Fibroblast of gingiva (primary cell): ENCODE results near the gene GLRX.
"Not testable (repeated sequence)": the region's sequence is repeated elsewhere in the genome, so short reads cannot be mapped to it uniquely, and the experiment has no call there.

Source experiments
- DNase-seq: peaks from one replicate; pipeline ENCODE4 v3.0.0-alpha.2; 2011; ENCODE audit warnings: low read depth

GLRX gene

DNA sequence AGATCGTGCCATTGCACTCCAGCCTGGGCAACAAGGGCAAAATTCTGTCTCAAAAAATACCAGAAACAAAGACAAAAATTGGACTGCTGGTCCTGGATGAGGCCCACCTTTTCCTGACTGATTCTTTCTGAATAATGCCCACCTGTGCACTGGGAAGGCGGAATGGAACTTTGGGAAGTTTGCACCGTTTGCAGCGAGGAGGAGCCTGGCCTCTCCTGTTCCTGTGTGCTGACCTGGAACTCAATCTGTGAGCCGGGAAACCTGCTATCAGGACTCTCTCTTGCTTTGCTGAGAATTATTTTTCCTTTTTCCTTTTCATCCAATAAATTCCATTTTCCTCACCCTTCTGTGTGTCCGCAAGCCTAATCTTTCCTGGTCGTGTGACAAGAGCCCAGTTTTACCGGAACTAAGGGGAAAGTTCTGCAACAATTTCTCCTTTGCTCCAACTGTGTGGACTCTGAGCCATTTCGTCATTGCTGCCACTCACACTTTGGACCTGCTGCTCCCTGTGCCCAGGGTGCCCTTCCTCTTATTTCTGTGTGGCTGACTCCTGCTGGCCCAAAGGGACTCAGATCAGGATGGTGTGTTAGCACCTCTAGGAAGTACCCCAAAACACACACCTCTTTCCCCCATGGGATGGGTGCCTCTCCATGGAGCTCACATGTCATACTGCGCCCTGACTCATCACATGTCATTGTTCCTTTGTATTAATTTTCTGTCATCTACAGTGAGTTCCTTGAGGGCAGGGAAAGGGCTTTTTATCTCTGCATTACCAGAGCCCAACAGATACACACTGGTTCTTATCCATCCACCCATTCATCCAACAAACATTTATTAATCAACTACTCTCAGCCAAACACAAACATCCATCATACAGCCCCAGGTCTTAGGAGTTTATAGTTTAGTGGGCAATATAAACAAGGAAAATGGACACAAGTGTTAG, 4.7 kb upstream of the GLRX start:
- no peak for DNase-seq

GRCh38 chr5:95825495-95825894, 3.0 kb upstream of the GLRX start:
- DNase-seq = no peak

DNA sequence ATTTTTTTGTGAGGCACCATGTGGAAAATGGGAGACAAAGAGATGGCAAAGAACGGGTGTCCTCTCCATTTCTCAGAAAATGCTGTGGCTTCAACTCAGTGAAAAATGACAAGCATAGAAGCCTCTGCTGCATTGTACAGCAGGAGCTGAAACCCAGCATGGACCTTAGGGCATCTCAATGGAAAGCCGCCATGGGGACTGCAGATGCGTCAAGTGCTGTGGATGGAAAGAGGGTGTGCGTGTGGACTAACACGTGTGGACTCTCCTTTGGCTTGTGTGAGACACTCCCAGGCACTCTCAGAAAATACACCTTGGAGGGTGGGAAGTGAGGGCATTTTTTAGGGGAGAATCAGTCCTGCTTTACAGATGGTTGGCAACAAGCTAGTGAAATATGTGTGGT, 2.2 kb upstream of the GLRX start:
- DNase-seq = no peak

DNA sequence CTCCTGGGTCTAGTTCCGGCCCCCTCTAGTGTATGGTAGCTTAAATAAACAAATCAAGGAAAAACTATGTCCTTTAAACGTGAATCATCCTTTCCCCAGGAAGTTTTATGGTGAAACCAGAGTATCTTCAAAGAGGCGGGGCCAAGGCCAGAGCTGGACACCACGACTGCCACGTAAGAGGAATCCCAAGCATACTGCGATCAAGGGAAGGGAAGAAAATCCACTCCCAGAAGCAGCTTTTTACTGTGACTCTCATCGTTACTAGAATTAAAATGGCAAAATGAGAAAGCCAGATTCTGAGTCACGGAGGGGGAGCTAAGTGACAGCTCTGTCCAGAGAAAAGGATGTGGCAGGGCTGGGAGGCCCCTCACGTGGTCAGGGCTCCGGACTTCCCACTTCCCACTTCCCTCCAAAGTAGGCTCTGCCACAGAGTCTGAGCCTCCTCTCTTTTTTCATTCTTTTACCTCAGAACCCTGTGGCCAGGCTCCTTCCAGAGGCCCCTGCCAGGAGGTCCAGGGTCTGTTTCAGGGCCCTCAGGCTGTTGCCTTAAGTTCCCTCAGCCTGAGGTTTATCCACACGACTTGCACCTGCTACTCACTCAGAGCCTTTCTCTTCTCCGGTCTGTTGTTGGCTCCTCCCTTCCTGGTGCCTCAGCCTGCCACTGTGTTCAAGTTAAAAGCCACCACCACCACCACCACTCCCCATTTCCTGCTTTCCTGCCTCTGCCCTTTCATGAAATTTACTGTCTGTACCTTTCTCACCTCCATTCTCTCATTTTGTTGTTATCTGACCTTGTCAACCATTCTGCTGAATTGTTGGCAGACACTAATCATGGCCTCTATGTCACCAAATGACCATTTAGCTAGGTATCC, 1.4 kb upstream of the GLRX start:
- DNase-seq = peak; percentile 98

DNA sequence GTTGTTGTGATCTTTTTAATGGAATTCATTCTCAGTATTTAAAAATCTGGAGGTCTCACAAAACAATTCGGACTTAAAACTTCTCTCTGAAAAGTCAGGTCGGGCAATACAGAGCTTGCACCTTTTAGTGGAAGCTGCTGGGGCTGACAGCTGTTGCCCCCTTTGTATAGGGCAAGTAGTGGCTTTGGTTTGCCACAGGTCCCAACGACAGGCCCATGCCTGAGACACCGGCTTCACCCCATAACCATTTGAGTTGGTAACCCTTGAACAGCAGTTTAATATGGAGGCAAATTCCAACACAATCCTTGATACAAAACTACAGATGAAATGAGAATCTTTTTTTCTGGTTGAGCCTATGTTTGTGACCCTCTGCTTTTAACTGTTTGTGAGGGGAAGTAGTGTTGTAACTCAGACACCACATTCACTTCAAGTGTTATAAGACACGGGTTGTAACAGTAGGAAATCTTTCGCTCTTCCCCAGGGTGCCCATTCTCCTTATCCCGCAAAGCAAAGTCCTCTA, 752 bp upstream of the GLRX start:
- DNase-seq = no peak

DNA sequence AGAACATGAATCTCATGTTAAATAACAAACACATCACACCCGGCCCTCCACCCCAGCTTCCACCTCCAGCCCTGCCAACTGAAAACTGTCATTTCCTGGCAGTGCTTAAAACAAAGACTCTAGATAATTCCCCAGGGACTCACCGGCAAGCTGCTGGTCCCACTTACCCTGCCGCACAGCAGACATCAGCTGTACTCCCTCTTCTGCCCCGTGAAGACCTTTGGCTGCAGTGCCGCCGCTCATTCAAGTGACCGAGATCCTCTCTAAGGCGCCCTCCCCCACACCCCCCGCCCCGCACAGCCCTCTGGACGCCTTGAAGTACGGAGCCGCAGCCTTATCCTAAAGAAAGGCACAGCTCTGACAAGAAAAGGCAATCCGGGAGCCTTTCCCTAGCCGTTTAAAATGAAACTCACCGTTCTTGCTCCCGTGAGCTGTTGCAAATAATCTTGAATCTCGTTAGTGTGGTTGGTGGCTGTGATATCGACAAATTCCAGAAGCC, 434 bp downstream of the GLRX start:
- peak; percentile 70 for DNase-seq

DNA sequence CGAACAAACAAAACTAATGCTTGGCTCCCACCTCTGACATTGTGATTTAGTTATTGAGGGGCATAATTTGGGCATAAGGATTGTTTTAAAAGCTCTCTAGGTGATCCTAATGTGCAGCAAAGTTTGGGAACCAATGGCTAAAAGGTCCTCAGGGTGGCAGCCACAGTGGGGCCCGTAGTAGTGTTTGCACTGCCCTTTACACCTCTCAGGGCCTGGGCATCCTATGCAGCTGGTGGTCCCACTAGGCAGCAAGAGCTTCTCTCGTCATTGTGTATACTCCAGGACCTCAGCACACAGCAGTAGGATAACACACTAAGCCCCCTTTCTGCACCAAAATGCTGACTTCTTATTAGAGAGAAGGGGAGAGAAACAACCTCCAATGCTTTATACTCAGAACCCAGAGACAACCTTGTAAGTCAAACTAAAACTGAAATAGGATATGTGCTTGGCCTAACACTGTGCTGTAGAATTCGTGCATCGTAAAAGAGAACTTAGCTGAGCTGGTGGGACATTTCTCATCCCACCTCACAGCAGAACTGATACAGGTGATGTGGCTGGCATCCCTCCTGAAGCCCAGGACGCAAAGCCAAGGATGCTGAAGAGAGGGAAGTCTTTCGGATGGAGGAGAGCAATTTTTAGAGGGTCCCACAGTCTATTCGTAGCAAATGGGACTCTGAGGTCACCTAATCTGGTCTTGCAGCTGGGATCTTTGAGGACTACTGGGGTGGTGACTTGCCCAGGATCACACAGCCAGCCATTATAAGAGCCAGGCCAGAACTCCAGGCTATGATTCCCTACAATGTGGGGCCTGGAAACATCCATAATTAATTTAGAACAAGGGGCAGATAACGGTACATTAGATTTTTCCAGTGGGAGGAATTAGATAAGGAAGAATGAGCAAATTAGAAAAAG, 1.2 kb downstream of the GLRX start:
- DNase-seq = no peak

DNA sequence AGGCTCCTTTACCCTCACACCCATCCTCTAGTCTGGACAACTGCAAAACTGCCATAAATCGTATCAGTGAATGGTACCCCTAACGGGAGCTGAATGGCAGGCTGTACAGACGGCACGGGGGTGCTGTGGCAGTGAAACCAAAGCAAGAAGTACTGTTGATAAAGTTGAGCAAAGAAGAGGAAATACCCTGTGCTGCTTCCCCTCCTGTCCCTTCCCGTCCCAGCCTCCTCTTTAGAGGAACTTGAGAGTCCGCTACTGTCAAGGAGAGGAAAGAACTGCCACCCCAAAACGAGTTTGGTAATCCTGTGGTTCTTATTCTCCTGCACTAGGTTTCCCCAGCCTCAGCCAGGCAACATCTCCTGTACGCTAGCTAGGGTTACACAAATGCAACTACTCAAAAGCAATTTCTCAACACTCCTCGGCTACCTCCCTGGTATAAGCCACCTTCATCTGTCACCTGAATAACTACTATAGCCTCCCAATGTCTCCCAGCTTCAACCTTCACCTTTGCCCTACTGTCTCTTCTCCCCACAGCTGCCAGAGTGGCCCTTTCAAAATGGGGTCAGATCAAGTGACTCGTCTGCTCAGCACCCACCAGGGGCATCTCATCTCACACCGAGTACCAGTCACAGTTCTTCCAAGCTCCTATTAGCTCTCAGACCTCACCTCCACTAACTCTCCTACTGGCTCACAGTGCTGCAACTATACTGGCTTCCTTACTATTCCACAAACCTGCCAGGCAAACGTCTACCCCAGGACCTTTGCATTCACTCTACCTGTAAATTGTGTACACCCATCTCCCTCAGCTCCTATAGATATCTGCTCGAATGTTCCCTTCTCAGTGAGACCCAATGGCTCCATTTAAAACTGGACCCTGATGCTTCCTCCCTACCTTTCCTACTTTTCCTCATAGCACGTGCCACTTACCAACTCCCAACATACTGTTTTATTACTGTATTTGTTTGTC, 4.1 kb downstream of the GLRX start:
- no peak for DNase-seq

- no peak for DNase-seq
Observed at GRCh38 chr5:95817430-95817829, 5.1 kb downstream of the GLRX start.

DNA sequence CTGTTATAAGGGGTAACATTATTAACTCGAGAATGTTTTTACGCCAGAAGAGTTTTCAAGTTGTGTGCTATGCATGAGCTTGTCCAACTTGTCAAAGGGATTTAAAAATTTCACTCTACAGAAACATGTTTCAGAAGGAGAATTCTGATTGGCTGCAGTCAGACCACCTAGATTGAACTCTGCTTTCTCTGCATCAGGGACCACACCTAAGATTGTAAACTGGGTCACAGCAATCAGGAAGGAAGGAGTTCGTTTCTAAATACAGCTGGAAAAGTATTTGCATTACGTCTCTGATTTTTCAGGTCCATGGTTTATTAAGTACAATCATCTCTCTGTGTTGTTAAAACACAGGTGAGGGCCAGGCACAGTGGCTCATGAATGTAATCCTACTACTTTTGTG, 5.8 kb downstream of the GLRX start:
- no peak for DNase-seq

- no peak for DNase-seq
Observed at GRCh38 chr5:95816341-95816740, 6.2 kb downstream of the GLRX start.

- no peak for DNase-seq
Observed at GRCh38 chr5:95815155-95815729, 7.3 kb downstream of the GLRX start.

GRCh38 chr5:95813035-95813434, 9.5 kb downstream of the GLRX start:
- DNase-seq = not testable (repeated sequence)

- peak; percentile 22 for DNase-seq
Observed at GRCh38 chr5:95812074-95812471, 10.5 kb downstream of the GLRX start.

GRCh38 chr5:95811461-95812073, 11.0 kb downstream of the GLRX start:
- not testable (repeated sequence) for DNase-seq

GRCh38 chr5:95811126-95811423, 11.5 kb downstream of the GLRX start:
- peak; percentile 23 for DNase-seq

GRCh38 chr5:95810305-95811125, 12.0 kb downstream of the GLRX start:
- DNase-seq = no peak

DNA sequence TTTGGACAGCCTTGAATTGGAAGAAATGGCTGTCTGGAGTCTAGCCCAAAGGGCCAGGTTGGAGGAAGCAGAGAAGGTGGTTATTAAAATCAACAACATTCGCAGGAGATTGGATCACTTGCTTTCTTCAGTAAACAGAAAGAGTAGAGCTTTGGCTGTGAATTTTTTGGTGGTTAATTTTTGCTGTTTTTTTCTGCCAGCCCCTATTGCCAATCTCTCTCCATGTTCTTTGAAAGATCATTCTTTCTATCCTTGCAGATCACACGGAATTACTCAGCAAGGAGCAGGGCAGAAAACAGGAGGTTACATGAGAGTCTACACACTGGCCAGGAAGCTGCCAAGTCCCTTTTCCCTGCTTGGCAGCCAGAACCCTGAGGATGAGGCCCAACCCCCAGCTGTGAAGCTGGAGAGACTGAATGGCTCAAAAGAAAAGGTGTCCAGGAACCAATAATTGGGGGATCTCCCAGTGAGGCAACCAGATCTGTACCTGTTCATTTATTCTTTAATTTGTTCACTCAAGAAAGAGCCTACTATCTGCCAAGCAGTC, 13.0 kb downstream of the GLRX start:
- peak; percentile 68 for DNase-seq
